Measurements from ENCODE around the gene APLP2. TPM values are rescaled to one million over a fixed set of nuclear protein-coding genes. Genes with fewer than 3 reads are reported as not detected.

The APLP2 gene
- total RNA-seq, 1 experiment from 2014 or later, result 2,076 TPM

GRCh38 chr11:130127509-130127908 is 57.8 kb downstream of the APLP2 start:
- Mint-ChIP-seq H3K36me3 (ENCODE audit: insufficient read depth, unreplicated experiment) (peaks cover 99% of the 10 kb centered on the region), H3K27ac (ENCODE audit: unreplicated experiment) (peak overlapping the region; percentile 19), H3K4me1 (ENCODE audit: low read depth, unreplicated experiment) (peaks cover 58% of the 10 kb centered on the region), H3K27me3 (ENCODE audit: insufficient read depth, unreplicated experiment) (no peaks in the 10 kb centered on the region), H3K4me3 (ENCODE audit: unreplicated experiment) (no peak overlapping the region), H3K9me3 (ENCODE audit: unreplicated experiment) (no peaks in the 10 kb centered on the region)
- Histone ChIP-seq H3K27me3 (replicated peaks; ENCODE audit: control insufficient read depth, insufficient read depth, low read length) (no peaks in the 10 kb centered on the region), H3K4me3 (ENCODE audit: low read depth, low read length) (no peak overlapping the region), H3K4me1 (peaks cover 56% of the 10 kb centered on the region), H3K9me3 (no peaks in the 10 kb centered on the region), H3K36me3 (ENCODE audit: control insufficient read depth, insufficient read depth, low read length) (peaks cover 16% of the 10 kb centered on the region)
- TF ChIP-seq CTCF (IDR thresholded peaks at IDR 0.05; ENCODE audit: insufficient read depth in 1 of 2, low read depth in 1 of 2, low read length in 1 of 2, severe bottlenecking in 1 of 2, unreplicated experiment in 1 of 2), result no peak
- ChIA-PET POLR2A (interaction anchor here (0.5 kb wide), 1 partner anchor 49 kb away, joined by 4 read pairs; no protein-coding TSS in a partner anchor), CTCF (interaction anchor here (0.6 kb wide), 1 partner anchor 277 kb away, joined by 4 read pairs; no protein-coding TSS in a partner anchor)
- intact Hi-C loops (cut with micrococcal nuclease; ENCODE audit: unreplicated experiment), result no loop called here
- no peak for DNase-seq
- no TSS peak for BruUV-seq (replicated peaks)

- Mint-ChIP-seq H3K27ac (ENCODE audit: unreplicated experiment) (no peak overlapping the region), H3K36me3 (ENCODE audit: insufficient read depth, unreplicated experiment) (peaks cover 99% of the 10 kb centered on the region), H3K27me3 (ENCODE audit: insufficient read depth, unreplicated experiment) (no peaks in the 10 kb centered on the region), H3K9me3 (ENCODE audit: unreplicated experiment) (no peaks in the 10 kb centered on the region), H3K4me1 (ENCODE audit: low read depth, unreplicated experiment) (peaks cover 55% of the 10 kb centered on the region), H3K4me3 (ENCODE audit: unreplicated experiment) (no peak overlapping the region)
- Histone ChIP-seq H3K4me1 (peaks cover 51% of the 10 kb centered on the region), H3K36me3 (ENCODE audit: control insufficient read depth, insufficient read depth, low read length) (peaks cover 15% of the 10 kb centered on the region), H3K27me3 (replicated peaks; ENCODE audit: control insufficient read depth, insufficient read depth, low read length) (no peaks in the 10 kb centered on the region), H3K4me3 (ENCODE audit: low read depth, low read length) (no peak overlapping the region), H3K9me3 (no peaks in the 10 kb centered on the region)
- no peak for DNase-seq
- ChIA-PET CTCF (no interaction called here), POLR2A (no interaction called here)
- no peak for TF ChIP-seq CTCF (IDR thresholded peaks at IDR 0.05; ENCODE audit: insufficient read depth in 1 of 2, low read depth in 1 of 2, low read length in 1 of 2, severe bottlenecking in 1 of 2, unreplicated experiment in 1 of 2)
- intact Hi-C loops (cut with micrococcal nuclease; ENCODE audit: unreplicated experiment), result no loop called here
- BruUV-seq (replicated peaks), result no TSS peak
These were observed 58.9 kb downstream of the APLP2 start for GRCh38 chr11:130128626-130129025.

GRCh38 chr11:130129922-130130321 is 60.2 kb downstream of the APLP2 start:
- ChIA-PET CTCF (interaction anchor here (0.9 to 4.4 kb wide), 2 partner anchors 16 to 207 kb away, joined by 4 to 71 read pairs; no protein-coding TSS in a partner anchor), POLR2A (interaction anchor here (0.6 kb wide), 1 partner anchor 193 kb away, joined by 3 read pairs; no protein-coding TSS in a partner anchor)
- H3K36me3 ChIP-seq (ENCODE audit: control insufficient read depth, insufficient read depth, low read length), result peaks cover 12% of the 10 kb centered on the region
- H3K9me3 Mint-ChIP-seq (ENCODE audit: unreplicated experiment), result no peaks in the 10 kb centered on the region
- no peak overlapping the region for H3K4me3 ChIP-seq (ENCODE audit: low read depth, low read length)
- DNase-seq, result no peak
- no peak overlapping the region for H3K4me3 Mint-ChIP-seq (ENCODE audit: unreplicated experiment)
- peaks cover 42% of the 10 kb centered on the region for H3K4me1 Mint-ChIP-seq (ENCODE audit: low read depth, unreplicated experiment)
- H3K9me3 ChIP-seq, result no peaks in the 10 kb centered on the region
- H3K27me3 Mint-ChIP-seq (ENCODE audit: insufficient read depth, unreplicated experiment), result no peaks in the 10 kb centered on the region
- no peaks in the 10 kb centered on the region for H3K27me3 ChIP-seq (replicated peaks; ENCODE audit: control insufficient read depth, insufficient read depth, low read length)
- H3K4me1 ChIP-seq, result peaks cover 38% of the 10 kb centered on the region
- no TSS peak for BruUV-seq (replicated peaks)
- peaks cover 99% of the 10 kb centered on the region for H3K36me3 Mint-ChIP-seq (ENCODE audit: insufficient read depth, unreplicated experiment)
- H3K27ac Mint-ChIP-seq (ENCODE audit: unreplicated experiment), result peak overlapping the region; percentile 23
- intact Hi-C loops (cut with micrococcal nuclease; ENCODE audit: unreplicated experiment), result loop anchor here (5.0 kb wide), 1 partner anchor 343 kb away; no protein-coding TSS in a partner anchor
- no peak for TF ChIP-seq CTCF (IDR thresholded peaks at IDR 0.05; ENCODE audit: insufficient read depth in 1 of 2, low read depth in 1 of 2, low read length in 1 of 2, severe bottlenecking in 1 of 2, unreplicated experiment in 1 of 2)
